K562 (cell line): ENCODE results near the gene FAM171A1. TPM values are rescaled to one million over a fixed set of nuclear protein-coding genes. Genes with fewer than 3 reads are reported as not detected.

Source experiments
- ATAC-seq: fragments of 200-7000 bp; cut with Tn5 transposase; 3 replicates; pipeline ENCODE4 v1.9.1; 2020; ENCODE audit warnings: moderate library complexity
- BruUV-seq: library from RNA; stranded (reverse); fragments of 400-500 nt; replicated peaks from 2 replicates; lab custom pipeline; 2021; lab: Mats Ljungman, UMichigan
- CTCF ChIA-PET: fragments of 300-600 bp; formaldehyde crosslinking; extraction: SDS; loops from one replicate; lab custom pipeline; 2021; ENCODE audit warnings: low intra/inter-chr PET ratio; lab: Yijun Ruan, JAX
- POLR2A ChIA-PET: fragments of 300-600, 350-650 bp; sonication (Branson Sonifier 250); formaldehyde crosslinking; extraction: SDS; loops from one replicate; lab custom pipeline; 2021; ENCODE audit warnings: antibody characterized with exemption, inconsistent platforms; lab: Yijun Ruan, JAX
- DNase-seq, 4 experiments: peaks; one replicate each; pipeline versions ENCODE4 v3.0.0 to v3.0.0-alpha.2; 2011 to 2018; ENCODE audit warnings: low spot score in 3 of 4, mixed read lengths in 3 of 4; ENCODE audit errors: extremely low read depth in 1 of 4
- FAIRE-seq: peaks from 2 replicates; lab custom pipeline; 2011; peaks lifted over from hg19 to GRCh38; lab: Jason Lieb, UNC
- H2AFZ ChIP-seq: 2 replicates; pipeline ENCODE4 v1.6.0; 2011; ENCODE audit warnings: low read depth, low read length, control low read depth, inconsistent platforms
- H3K27ac ChIP-seq: fragments of 200-600 bp; 3 replicates; pipeline ENCODE4 v1.8.0; 2011; ENCODE audit warnings: low read depth, mild to moderate bottlenecking, control low read depth, inconsistent platforms, low read length, moderate library complexity, mixed read lengths; ENCODE audit errors: extremely low read depth
- H3K27me3 ChIP-seq, 2 experiments: fragments of 300-600 bp in 1 of 2; 2 replicates in 1 of 2; 3 replicates in 1 of 2; pipeline versions ENCODE4 v1.6.0 to v1.8.0; 2011; ENCODE audit warnings: inconsistent platforms in 2 of 2, low read length in 2 of 2, mild to moderate bottlenecking in 1 of 2, mixed read lengths in 1 of 2, moderate library complexity in 1 of 2; ENCODE audit not compliant: control insufficient read depth in 2 of 2, insufficient read depth in 2 of 2
- H3K36me3 ChIP-seq: fragments of 300-600 bp; 3 replicates; pipeline ENCODE4 v1.8.0; 2011; ENCODE audit warnings: mild to moderate bottlenecking, low read length, inconsistent platforms; ENCODE audit not compliant: control insufficient read depth, insufficient read depth
- H3K4me1 ChIP-seq, 2 experiments: fragments of 200-600 bp in 1 of 2; replicated peaks in 1 of 2; 2 replicates in 1 of 2; 3 replicates in 1 of 2; pipeline versions ENCODE4 v1.5.1 to v1.8.0; 2011; ENCODE audit warnings: inconsistent platforms in 2 of 2, low read length in 2 of 2, mild to moderate bottlenecking in 1 of 2, mixed read lengths in 1 of 2, moderate library complexity in 1 of 2; ENCODE audit not compliant: control insufficient read depth in 2 of 2, insufficient read depth in 2 of 2
- H3K4me2 ChIP-seq: 2 replicates; pipeline ENCODE4 v1.6.1; 2011; ENCODE audit warnings: low read length, control low read depth, inconsistent platforms, mixed read lengths; ENCODE audit not compliant: insufficient read depth
- H3K4me3 ChIP-seq: fragments of 200-600 bp; sonication (generic), shearing (Covaris generic); 2 replicates; pipeline ENCODE4 v1.5.1; 2016; ENCODE audit warnings: control low read depth, inconsistent platforms
- H3K79me2 ChIP-seq: fragments of 200-600 bp; 3 replicates; pipeline ENCODE4 v1.8.0; 2011; ENCODE audit warnings: low read length, inconsistent platforms; ENCODE audit not compliant: control insufficient read depth, insufficient read depth
- H3K9ac ChIP-seq, 2 experiments: 2 replicates each; pipeline versions ENCODE4 v1.6.0 to v1.6.1; 2011; ENCODE audit warnings: low read depth in 2 of 2, low read length in 2 of 2, control low read depth in 1 of 2, inconsistent platforms in 1 of 2, mild to moderate bottlenecking in 1 of 2, mixed read lengths in 1 of 2; ENCODE audit not compliant: insufficient read depth in 1 of 2
- H3K9me1 ChIP-seq: one replicate; pipeline ENCODE4 v1.6.0; 2011; ENCODE audit warnings: inconsistent platforms, mild to moderate bottlenecking, low read length, moderate library complexity; ENCODE audit not compliant: control insufficient read depth, insufficient read depth
- H3K9me3 ChIP-seq: replicated peaks from 2 replicates; pipeline ENCODE4 v1.5.1; 2011; ENCODE audit warnings: low read depth, low read length, inconsistent platforms; ENCODE audit not compliant: control insufficient read depth, insufficient read depth
- H4K20me1 ChIP-seq: replicated peaks from 2 replicates; pipeline ENCODE4 v1.6.1; 2011; ENCODE audit warnings: low read length, inconsistent platforms, mixed read lengths; ENCODE audit not compliant: control insufficient read depth, insufficient read depth
- CREB3L1 ChIP-seq: fragments of 450-650 bp; IDR thresholded peaks from 2 replicates; pipeline ENCODE4 v1.6.1; 2014; ENCODE audit warnings: low read depth, mild to moderate bottlenecking, moderate library complexity, borderline replicate concordance
- DACH1 ChIP-seq: fragments of 450-650 bp; IDR thresholded peaks from 2 replicates; pipeline ENCODE4 v1.6.1; 2018; ENCODE audit not compliant: partially characterized antibody
- FOXA3 ChIP-seq, 2 experiments: fragments of 450-650 bp in 1 of 2; sonication (generic) in 1 of 2; formaldehyde crosslinking; IDR thresholded peaks in 1 of 2; conservative IDR thresholded peaks in 1 of 2; 2 replicates each; pipeline versions ENCODE4 v1.4.0 to v1.8.0; 2020 to 2022; ENCODE audit warnings: mild to moderate bottlenecking in 2 of 2, missing genetic modification reagents in 1 of 2
- JUNB ChIP-seq: fragments of 450-650 bp; formaldehyde crosslinking; conservative IDR thresholded peaks from 2 replicates; pipeline ENCODE4 v1.4.0; 2020; ENCODE audit warnings: mild to moderate bottlenecking
- KLF10 ChIP-seq: fragments of 250-450 bp; sonication (Bioruptor Pico); IDR thresholded peaks from 2 replicates; pipeline ENCODE4 v1.6.1; 2021; ENCODE audit warnings: matching md5 sums
- L3MBTL2 ChIP-seq: fragments of 450-650 bp; IDR thresholded peaks from 2 replicates; pipeline ENCODE4 v1.6.1; 2016; ENCODE audit warnings: mild to moderate bottlenecking, moderate library complexity
- MECOM ChIP-seq: fragments of 250-450 bp; sonication (Bioruptor Pico); IDR thresholded peaks from 2 replicates; pipeline ENCODE4 v1.8.0; 2022; ENCODE audit warnings: inconsistent platforms
- MEF2D ChIP-seq: conservative IDR thresholded peaks from 2 replicates; pipeline ENCODE4 v1.6.1; 2016; ENCODE audit warnings: low read depth, missing genetic modification characterization, missing compliant biosample characterization
- NEUROD1 ChIP-seq: fragments of 150-350 bp; IDR thresholded peaks from 2 replicates; pipeline ENCODE4 v1.6.1; 2014; ENCODE audit warnings: borderline replicate concordance, low read length, low read depth; ENCODE audit not compliant: partially characterized antibody
- PPARD ChIP-seq: fragments of 250-450 bp; sonication (Bioruptor Pico); IDR thresholded peaks from 2 replicates; pipeline ENCODE4 v1.8.0; 2022; ENCODE audit warnings: inconsistent platforms, mild to moderate bottlenecking, moderate library complexity
- SNIP1 ChIP-seq: fragments of 450-650 bp; IDR thresholded peaks from 2 replicates; pipeline ENCODE4 v1.7.1; 2017; ENCODE audit warnings: low read depth, mild to moderate bottlenecking
- TRIM24 ChIP-seq, 2 experiments: fragments of 450-650 bp; IDR thresholded peaks; 2 replicates each; pipeline ENCODE4 v1.6.1; 2016
- ZBTB33 ChIP-seq: sonication (generic); formaldehyde crosslinking; IDR thresholded peaks from 2 replicates; pipeline ENCODE4 v1.8.1; 2023; ENCODE audit warnings: mild to moderate bottlenecking, missing genetic modification reagents
- ZNF134 ChIP-seq: fragments of 250-450 bp; sonication (Bioruptor Pico); conservative IDR thresholded peaks from 2 replicates; pipeline ENCODE4 v1.4.0; 2020
- ZNF143 ChIP-seq: sonication (generic); formaldehyde crosslinking; IDR thresholded peaks from 2 replicates; pipeline ENCODE4 v1.9.0; 2022; ENCODE audit warnings: mild to moderate bottlenecking, missing genetic modification reagents
- ZNF518B ChIP-seq: fragments of 250-450 bp; sonication (Bioruptor Pico); IDR thresholded peaks from 2 replicates; pipeline ENCODE4 v1.5.0; 2021; ENCODE audit warnings: mild to moderate bottlenecking, moderate library complexity
- WGBS: fragments of 100-300 bp; shearing (Covaris generic); methylation state at CpG from one replicate; pipeline ENCODE4 v1.1.6; 2016; ENCODE audit warnings: low coverage, mixed read lengths; ENCODE audit not compliant: insufficient coverage; ENCODE audit errors: missing lambda C conversion rate; 5-methylcytosine and 5-hydroxymethylcytosine counted together
- in situ Hi-C: fragments of 300-500 bp; cut with MboI; formaldehyde crosslinking; loops from 4 replicates; pipeline ENCODE4 v1.15.0; 2018; ENCODE audit warnings: inconsistent platforms, mixed read lengths
- intact Hi-C: fragments of 100-400 bp; cut with micrococcal nuclease; formaldehyde crosslinking; loops from 2 replicates; pipeline ENCODE4 v1.14.2; 2022
- polyA plus RNA-seq, 8 experiments: library from polyadenylated mRNA; depleted of rRNA in 4 of 8; stranded (reverse) in 5 of 8; unstranded in 3 of 8; fragments of >200 nt; fragmentation: Nextera tagmentation in 2 of 8; fragmentation: Illumina TruSeq in 1 of 8; extraction: Ambion mirVana in 2 of 8; extraction: Trizol in 1 of 8; gene quantifications; 2 replicates each; pipeline versions ENCODE4 v1.2.1 to v1.2.3, GENCODE V29; 2011 to 2014; ENCODE audit warnings: inconsistent platforms in 1 of 8, missing spikeins in 1 of 8
- total RNA-seq, 7 experiments: library from RNA; depleted of rRNA in 6 of 7; stranded (reverse); fragments of >200 nt in 6 of 7; fragmentation: Illumina TruSeq in 2 of 7; extraction: Trizol in 2 of 7; gene quantifications; 2 replicates each; pipeline versions ENCODE4 v1.2.1 to v1.2.3, GENCODE V29; 2011 to 2021; ENCODE audit warnings: low replicate concordance in 1 of 7

FAM171A1 gene
- total and polyA plus RNA-seq, 9 of the 15 experiments (the other 6 are each of a cell fraction or from before 2014, with no cell fraction given), result 0.51 to 8.2 (median 4.8) TPM

GRCh38 chr10:15216700-15217099, 154.4 kb downstream of the FAM171A1 start (continued):
- TF ChIP-seq NEUROD1 (no peak), CREB3L1 (no peak), JUNB (no peak)

GRCh38 chr10:15214237-15214636, 156.9 kb downstream of the FAM171A1 start:
- H4K20me1 ChIP-seq, result no peaks in the 10 kb centered on the region
- H3K4me3 ChIP-seq, result no peak overlapping the region
- in situ Hi-C loops, result no loop called here
- WGBS, result 42% methylated on average over 17 of the region's 17 CpGs
- no peaks in the 10 kb centered on the region for H3K9me3 ChIP-seq
- FAIRE-seq (no peak), DNase-seq (no peak), ATAC-seq (no peak)
- H2AFZ ChIP-seq, result no peak overlapping the region
- no peak overlapping the region for H3K4me2 ChIP-seq
- CTCF ChIA-PET, result no interaction called here
- no peaks in the 10 kb centered on the region for H3K79me2 ChIP-seq
- no peak overlapping the region for H3K27ac ChIP-seq
- H3K4me1 ChIP-seq, result no peaks in the 10 kb centered on the region
- no peaks in the 10 kb centered on the region for H3K36me3 ChIP-seq
- peaks cover 0 to 39% of the 10 kb centered on the region in 2 experiments; a peak in 2 of 5 replicates for H3K27me3 ChIP-seq
- H3K9me1 ChIP-seq, result no peaks in the 10 kb centered on the region
- intact Hi-C loops, result no loop called here
- no TSS peak for BruUV-seq
- no peak overlapping the region for H3K9ac ChIP-seq
- POLR2A ChIA-PET, result no interaction called here
- TF ChIP-seq ZNF143, result no peak
- no peak for TF ChIP-seq FOXA3 (CRISPR knock-in tag; conservative IDR thresholded peaks at IDR 0.05 in 1 of 2, IDR thresholded peaks at IDR 0.05 in 1 of 2)
- TF ChIP-seq SNIP1, result no peak
- no peak for TF ChIP-seq TRIM24 (IDR thresholded peaks at IDR 0.05)
- TF ChIP-seq MECOM (CRISPR knock-in tag), result no peak
- TF ChIP-seq KLF10, result no peak
- TF ChIP-seq ZNF134 (CRISPR knock-in tag), result no peak
- no peak for TF ChIP-seq ZNF518B (CRISPR knock-in tag)
- no peak for TF ChIP-seq MEF2D (tag)
- no peak for TF ChIP-seq ZBTB33 (CRISPR knock-in tag)
- no peak for TF ChIP-seq PPARD (CRISPR knock-in tag)
- TF ChIP-seq DACH1, result no peak
- TF ChIP-seq L3MBTL2, result no peak
